SW 1271 (cell line): ENCODE data around the gene CORO1C.
"Not testable (repeated sequence)": the region's sequence is repeated elsewhere in the genome, so short reads cannot be mapped to it uniquely, and the experiment has no call there.

Experiments used
- DNase-seq, 2 experiments: peaks; one replicate each; lab custom pipeline; 2025; lab: John Stamatoyannopoulos, UW

The CORO1C gene

DNA sequence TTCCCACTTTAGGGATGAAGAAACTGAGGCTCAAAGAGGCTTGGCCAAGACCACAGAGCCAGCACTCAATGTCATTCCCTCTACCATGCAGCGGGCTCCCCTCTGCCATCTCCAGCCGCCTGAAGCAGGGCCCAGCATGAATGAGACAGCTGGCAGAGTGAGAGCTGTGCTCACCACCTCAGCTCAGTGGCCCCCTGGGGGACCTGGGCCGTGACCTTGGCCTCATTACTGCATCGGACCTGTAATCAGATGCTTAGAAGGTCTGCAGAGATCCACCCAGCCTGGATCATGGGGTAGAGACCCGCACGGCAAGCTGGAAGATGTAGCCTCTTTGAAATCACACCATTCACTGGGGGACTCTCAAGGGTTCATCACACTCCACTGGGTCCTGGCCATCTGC lies 22.7 kb upstream of the CORO1C start:
- DNase-seq = no peak

DNA sequence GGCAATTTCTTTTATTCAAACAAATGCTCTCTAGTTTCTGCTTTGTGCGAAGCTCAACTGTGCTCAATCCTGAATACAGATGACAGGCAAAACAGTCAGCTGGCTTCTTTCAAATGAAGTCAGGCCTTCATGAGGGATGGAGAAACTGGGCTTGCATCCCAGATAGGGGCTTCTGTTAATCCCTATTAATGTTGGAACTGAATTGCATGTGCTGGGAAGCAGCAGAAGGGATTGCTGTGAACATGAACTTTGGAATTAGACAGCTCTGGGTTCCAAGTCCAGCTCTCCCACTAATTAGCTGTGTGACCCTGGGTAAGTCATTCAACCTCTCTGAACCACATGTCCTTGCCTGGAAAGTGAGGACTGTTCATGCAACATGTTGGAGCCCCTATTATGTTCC lies 21.1 kb upstream of the CORO1C start:
- DNase-seq = no peak

DNA sequence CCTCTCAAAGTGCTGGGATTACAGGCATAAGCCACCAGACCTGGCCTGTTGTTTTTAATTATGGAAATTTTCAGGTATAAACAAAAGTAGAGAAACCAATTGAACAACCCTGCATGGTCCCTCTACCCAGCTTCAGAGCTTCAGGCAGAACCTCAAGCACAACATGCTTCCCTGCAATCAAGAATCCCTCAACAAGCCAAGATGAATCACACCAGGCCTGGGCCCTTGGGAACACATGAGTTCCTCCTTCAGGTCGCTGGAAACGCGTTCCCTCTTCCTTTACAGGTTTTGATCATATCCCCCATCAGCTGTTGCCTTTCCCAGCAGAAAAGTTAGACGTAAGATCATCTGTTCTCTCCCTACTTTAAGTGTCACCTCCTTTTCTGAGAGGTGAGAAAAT lies 20.5 kb upstream of the CORO1C start:
- DNase-seq = no peak

DNA sequence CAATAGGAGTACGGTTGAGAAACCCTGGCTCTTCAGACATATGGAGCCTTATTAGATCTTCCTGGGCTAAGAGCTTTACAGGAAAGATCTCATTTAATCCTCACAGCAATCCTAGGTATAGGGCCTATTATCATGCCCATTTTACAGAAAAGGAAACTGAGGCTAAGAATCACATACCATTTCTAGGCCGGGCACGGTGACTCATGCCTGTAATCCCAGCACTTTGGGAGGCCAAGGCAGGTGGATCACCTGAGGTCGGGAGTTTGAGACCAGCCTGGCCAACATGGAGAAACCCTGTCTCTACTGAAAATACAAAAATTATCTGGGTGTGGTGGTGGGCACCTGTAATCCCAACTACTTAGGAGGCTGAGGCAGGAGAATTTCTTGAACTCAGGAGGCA lies 19.7 kb upstream of the CORO1C start:
- not testable (repeated sequence) for DNase-seq

DNA sequence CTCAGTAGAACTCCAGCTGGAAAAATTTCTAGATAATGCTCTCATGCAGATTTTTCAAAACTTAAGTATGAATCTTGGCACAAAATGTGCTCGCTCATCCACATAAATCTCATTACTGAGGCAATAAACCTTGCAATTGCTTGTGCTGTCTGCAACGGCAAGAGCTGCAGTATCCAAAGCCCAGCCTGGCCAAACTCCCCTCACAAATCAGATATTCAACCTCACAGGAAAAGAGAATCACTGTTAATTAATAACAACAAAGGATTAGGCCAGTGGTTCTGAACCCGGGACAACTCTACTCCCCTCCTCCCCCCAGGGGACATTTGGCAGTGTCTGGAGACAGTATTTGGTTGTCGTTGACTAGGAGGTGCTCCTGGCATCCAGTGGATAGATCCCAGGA lies 19.2 kb upstream of the CORO1C start:
- no peak for DNase-seq

DNA sequence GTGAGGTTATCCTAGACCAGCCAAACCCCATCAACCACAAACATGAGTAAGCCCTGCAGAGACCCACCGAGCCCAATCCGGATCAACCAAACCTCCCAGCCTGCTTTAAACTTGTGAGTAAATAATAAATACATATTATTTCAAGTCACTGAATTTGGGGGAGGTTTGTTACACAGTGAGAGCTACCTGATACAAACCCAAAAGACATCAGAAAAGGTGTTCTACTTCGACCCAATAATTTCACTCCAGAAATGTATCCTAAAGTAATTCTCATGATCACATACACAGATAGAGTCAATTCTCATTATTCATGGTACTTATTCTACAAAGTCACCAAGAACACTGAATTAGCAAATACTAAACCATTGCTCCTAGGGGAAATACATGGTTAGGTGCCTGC lies 16.2 kb upstream of the CORO1C start:
- DNase-seq = no peak

DNA sequence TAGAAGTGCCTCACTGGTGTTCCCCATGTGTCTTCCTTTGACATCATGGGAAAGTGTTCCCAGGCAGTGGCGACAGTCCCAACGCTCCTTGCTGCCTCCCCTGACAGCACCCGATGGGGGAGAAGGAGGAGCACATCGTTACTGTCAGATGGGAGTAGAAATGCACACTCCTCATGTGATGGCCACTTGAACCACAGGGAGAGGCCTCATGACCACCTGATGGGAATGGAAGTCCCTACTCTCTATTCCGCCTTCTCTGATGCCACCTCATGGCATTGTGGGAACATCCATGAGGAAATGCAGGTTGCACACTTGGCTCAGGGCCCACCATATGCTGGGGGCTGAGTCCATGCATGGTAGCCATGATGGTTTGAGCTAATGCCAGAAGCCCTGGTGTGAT lies 14.3 kb upstream of the CORO1C start:
- DNase-seq = no peak

DNA sequence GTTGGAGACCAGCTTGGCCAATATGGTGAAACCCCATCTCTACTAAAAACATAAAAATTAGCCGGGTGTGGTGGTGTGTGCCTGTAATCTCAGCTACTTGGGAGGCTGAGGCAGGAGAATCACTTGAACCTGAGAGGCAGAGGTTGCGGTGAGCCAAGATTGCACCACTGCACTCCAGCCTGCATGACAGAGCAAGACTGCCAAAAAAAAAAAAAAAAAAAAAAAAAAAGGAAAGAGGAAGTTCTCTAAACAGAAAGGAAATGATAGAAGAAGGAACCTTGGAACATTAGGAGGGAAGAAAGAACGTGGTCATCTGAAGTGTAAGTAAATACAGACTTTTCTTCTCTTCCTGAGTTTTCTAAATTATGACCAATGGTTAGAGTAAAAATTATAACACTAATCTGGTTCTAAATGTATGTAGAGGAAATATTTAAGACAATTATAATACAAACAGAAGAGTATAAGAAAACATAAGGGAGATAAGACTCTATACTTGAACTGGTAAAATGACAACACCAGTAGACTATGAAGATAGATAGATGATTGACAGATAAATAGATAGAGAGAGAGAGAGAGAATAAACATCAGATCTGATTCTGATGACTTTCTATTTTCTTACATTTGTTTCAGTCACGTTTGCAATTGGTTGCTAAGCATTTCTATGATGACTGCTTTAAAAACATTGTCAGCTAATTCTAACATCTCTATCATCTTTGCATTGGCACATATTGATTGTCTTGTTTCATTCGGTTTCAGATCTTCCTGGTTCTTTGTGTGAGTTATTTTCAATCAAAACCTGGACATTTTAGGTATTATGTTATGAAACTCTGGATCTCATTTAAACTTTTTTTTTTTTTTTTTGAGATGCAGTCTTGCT lies 12.9 kb upstream of the CORO1C start:
- no peak for DNase-seq

DNA sequence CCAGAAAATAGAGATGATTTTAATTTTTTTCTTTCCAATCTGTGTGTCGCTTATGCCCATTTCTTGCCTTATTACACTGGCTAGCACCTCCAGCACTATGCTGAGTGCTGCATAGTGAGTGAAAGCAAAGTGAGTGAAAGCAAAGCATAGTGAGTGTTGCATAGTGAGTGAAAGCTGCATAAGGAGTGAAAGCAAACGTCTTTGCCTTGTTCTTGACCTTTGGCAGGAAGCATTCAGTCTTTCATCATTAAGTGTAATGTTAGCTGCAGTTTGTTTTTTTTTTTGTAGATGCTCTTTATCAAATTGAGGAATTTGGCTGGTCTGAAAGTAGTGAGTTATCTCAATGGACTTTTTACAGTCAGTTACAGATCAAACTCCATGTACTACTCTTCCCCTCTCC lies 6.9 kb upstream of the CORO1C start:
- no peak for DNase-seq

DNA sequence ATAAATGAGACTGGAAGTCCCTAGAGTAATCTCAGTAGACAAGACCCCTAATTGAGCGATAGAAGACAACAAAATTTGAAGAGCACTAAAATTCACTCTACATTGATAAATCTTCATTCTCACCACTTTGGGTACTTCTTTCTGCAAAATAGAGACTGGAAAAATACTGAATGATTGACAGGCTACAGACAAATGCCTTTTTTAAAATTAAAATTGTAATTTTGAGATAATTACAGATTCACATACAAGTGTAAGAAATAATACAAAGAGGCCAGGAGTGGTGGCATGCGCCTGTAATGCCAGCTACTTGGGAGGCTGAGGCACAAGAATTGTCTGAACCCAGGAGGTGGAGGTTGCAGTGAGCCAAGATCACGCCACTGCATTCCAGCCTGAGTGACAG lies 4.5 kb upstream of the CORO1C start:
- DNase-seq = no peak

DNA sequence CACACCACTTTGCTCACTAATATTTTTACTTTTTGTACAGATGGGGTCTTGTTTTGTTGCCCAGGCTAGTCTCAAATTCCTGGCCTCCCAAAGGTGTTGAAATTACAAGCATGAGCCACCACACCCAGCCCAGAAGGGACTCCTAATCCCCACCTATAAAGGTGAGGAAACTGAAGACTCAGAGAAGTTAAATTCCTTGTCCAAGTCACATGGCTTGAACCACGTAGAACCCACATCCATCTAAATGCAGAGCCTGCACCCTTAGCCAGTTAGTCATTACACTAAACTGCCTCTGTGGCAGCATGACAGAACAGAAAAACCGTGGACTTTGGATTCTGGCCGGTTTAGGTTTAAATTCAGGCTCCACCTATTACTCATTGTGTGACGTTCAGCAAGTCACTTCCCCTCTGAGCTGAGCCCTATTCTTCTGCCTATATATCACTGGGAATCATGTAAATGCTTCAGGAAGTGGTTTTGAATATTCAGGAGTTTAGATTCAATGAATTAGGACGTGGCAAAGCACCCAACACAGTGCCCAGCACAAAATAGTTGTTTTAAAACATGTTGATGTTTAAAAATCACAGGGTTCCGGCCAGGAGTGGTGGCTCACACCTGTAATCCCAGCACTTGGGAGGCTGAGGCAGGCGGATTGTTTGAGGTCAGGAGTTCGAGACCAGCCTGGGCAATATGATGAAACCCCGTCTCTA lies 3.0 kb upstream of the CORO1C start:
- DNase-seq = peak in 1 of 2 experiments; percentile 49

DNA sequence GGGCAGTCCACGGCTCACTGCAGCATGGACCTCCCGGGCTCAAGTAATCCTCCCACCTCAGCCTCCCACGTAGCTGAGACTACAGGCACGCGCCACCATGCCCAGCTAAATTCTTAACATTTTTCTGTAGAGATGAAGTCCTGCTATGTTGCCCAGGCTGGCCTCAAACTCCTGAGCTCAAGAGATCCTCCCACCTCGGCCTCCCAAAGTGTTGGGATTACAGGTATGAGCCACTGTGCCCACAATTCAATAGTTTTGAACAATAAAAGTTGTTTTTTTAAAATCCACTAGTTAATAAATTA lies 1.9 kb upstream of the CORO1C start:
- not testable (repeated sequence) for DNase-seq

DNA sequence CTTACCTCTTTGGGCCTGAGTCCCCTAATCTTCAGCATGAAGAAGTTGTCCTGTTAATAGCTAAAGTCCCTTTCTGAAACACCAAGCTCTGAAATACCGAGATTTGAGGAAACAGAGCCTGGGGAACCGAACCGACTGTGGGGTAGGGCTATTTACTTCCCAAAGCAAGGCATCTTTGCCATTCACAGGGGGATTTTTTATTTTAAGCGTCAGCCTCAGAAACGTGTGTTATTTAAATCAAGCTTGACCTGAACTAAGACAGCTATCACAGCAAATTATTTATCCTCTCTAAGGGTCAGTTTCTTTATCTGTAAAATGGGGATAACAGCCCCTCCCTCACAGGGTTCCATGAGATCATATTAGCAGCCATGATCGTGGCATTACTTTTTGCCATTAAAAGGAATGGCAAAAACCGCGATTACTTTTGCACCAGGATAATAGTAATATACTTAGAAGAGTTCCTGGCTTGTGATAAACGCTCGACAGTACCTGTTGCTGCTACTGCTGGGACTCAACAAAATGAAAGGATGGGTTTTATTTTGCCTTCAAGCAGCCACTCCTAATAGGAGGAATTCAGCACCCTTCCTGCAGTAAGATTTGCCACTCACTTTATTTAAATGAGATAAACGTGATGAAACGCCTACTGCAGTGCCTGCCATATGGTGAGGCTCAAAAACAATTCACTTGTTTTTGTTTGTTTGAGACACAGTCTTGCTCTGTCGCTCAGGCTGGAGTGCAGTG lies 1.3 kb upstream of the CORO1C start:
- DNase-seq = no peak

DNA sequence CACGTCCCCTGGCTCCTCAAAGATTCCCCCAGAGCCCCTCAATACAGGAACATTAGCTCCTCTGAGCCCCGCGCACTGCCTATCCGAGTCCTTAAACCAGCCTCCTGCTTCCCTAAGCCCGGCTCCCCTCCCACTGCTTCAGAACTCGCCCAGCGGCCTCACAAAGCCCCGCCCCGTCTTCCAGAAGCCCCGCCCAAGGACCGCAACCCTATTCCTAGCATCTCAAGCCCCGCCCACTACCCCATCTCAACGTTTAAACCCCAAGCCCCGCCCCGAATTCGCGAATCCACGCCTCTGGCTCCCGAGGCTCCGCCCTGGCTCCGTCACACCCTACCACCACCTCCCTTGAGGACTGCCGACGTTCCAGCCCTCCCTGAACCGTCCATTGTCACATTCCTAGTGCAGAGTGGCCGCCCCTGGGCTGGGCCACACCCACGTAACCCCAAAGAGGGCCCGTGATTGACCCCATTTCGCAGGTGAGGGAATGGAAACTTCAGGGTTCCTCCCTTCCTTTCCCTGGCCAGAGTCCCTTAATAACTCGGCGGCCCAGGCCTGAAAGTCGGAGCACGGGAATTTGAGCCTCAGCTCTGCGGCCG lies 646 bp upstream of the CORO1C start:
- peak; percentile 91 to 97 for DNase-seq

DNA sequence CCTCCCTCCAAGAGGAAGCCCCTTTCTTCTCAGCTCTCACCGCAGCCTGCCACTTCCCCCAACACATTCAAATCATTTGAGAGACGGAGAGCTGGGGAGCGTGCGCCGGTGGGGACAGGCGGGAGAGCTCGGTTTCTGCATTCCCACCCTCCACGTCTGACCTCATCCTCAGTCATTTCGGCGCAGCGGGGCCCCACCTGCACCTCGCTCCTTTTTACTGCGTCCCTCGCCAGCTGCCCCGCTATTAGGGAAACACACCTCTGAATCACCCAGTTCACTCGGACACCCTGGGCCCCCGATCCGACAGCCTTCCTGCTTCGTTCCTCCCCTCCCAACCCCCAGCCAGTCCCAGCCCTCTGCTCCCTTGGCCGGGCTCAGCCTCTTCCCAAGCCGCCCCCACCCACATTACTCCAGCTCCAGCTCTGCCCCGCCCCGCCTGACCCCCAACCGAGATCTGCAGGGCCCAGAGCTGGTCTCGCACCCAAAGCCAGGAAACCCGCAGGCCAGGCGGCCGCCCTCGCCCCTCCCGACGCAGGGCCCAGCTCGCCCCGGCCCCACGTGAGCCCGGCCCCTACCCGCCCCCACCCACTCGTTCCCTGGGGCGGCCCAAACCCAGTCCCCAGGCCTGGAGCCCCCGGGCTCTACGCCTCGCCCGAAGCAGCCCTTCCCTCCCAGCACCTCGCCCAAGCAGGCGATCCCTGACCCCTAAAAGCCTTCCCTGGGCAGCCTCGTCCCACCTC lies 783 bp downstream of the CORO1C start:
- DNase-seq = peak; percentile 57 to 77

DNA sequence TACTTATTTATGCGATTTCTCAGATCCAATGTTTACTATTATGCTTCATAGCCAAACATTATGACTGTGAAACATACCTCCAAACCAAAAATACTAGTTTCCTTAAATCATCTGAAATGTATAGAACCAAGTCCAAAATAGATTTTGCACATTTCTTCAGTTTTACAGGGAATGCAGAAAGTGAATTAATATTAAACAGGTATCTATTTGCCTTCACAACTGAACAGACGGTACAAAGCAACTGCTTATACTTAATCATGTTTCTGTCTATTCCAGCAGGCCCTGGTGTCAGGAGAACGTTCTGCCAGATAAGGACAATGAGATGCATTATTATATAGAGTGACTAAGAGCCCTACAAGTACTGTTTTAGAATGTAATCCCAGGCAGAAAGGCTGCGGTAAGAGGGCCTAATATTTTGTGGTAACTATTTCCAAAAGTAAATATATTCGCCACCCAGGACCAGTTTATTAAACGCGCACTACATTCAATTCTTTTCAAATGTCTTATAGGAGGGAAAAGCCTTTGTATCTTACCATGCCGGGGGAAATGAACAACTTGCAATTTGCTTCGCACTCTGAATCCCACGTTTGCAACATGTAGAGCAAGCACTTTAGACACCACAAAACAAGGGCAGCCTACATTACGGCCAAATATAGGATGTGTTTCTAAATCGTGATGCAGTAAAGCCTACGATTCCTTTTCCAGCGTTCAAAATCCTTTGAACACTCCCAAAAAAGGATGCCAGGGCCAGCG lies 1.5 kb downstream of the CORO1C start:
- peak in 1 of 2 experiments; percentile 53 for DNase-seq

DNA sequence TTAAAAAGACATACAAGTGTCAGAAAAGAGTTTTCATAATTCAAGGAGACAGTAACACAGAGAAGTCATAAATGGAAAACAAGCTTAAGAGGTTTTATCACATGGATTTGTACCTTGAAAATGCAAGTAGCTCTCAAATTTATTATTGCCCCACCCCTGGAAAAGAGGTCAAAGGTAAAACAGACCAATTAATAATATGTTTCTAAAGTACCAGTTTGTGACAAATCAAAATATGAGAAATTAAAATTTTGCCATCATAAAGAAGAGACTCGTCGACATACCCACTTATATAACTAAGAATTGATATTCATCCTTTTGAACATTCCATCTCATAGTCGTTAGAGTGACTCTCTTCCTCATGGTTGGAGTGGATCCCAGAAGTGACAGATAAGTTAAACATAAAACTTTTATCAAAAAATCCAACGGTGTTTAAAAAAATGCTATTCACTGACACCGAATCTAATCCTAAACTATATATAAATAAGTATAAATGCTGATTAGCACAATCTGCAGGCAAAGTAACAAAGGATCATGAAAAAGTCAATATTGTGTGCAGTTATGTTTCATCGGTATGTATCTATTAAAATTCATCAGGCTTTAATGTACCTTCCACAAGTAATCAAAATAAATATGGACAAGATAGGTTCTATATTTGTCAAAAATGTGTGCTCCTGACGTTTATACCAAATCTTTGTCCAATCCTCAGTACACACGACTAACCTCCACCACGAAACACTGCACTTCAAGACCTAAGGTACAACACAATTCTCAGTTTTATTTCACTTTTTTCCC lies 2.3 kb downstream of the CORO1C start:
- DNase-seq = no peak

DNA sequence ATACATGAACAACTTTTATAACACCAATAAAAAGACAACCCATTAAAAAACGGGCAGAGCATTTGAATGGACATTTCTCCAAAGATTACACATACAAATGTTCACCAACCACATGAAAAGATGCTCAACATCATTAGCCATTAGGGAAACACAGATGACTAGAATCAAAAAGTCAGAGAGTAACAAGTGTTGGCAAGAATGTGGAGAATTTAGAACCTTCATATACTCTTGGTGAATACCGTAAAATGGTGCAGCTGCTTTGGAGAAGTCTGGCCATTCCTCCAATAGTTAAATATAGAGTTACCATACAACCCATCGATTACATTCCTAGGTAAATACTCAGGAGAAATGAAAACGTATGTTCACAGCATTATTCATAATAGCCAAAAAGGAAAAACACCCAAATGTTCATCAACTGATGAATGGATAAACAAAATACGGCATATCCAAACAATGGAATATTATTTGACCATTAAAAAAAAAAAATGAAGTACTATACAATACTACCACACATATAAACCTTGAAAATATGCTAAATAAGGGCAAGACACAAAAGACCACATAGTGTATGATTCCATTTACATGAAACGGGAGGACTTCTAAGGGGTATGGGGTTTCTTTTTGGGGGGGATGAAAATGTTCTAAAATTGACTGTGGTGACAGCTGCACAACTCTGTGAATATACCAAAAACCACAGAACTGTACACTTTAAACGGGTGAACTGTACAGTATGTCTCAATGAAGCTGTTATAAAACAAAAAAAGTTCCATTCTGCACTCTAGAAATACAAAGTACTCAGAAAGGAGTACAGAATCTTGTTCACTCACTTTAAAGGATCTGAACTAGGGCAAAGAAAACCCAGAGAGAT lies 3.2 kb downstream of the CORO1C start:
- no peak for DNase-seq

DNA sequence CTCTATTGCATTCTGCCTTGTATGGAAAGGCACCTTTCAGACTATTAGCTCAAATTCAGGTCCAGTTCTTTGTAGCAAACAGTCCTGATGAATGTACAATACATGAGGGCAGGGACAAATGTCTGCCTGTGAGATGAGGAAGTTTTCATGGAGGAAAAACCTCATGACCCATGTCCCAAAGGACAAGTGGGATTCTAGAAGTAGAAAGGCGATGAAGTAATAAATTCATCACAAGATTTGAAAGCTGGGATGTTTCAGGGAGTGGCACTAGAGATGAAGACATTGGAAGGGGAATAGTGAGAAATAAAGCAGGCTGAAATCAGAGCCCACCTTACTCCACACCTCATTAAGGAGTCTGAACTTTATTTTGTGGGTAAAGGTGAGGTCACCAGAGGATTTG lies 4.2 kb downstream of the CORO1C start:
- no peak for DNase-seq

DNA sequence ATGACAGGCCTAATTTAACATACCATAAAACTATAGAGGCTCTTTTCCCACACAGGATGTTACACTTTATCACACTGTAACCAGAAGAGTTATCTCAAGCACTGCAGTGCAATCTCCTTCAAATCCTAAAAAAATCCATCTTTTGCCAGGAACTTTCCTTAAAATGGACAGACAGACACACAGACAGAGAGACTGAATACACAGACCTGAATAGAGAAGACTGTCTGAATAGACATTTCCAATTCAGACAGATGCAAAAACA lies 6.5 kb downstream of the CORO1C start:
- no peak for DNase-seq
